C1 segment of cervical spinal cord (tissue), 14 donors: Measurements from ENCODE around the gene SOX8.
A peak's percentile ranks its signal among the peaks of the same experiment; 100 is the strongest.

ENCODE experiments used
- DNase-seq, 14 donors: peaks; one replicate each; lab custom pipeline; 2025; lab: John Stamatoyannopoulos, UW

Gene SOX8

GRCh38 chr16:986411-986810 lies 4.8 kb downstream of the SOX8 start:
- DNase-seq: no peak

DNA sequence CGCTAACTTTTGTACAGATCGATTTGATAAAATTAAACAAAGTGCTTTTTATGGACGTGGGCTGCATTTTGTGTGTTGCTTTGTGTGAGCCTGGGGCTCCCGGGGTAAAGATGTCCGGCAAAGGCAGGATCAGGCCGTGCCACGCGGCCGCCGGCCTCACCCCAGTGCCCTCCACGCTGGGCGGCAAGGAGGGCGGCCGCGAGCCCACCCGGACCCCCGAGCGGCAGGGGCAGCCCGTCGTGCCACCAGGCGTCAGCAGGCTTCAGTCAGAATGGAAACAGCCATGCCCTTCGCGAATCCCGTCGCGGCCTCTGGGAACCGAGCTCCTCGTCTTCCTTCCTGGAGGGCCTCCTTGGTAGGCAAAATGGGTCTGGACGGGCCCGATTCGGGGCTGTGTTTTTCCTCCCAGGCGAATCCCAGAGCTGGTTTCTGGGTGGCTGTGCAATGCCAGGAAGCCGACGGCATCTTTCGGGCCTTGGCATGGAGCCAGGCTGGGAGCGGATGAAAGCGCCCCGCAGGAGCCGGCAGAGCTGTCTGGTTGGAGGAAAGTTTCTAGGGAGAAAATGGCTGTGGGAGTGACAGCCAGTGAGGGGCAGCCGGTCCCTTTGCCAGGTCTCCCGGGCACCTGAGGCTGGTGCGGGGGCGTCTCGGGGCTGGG lies 5.5 kb downstream of the SOX8 start:
- peak in 9 of 14 donors; percentile 12 to 72 (median 41) for DNase-seq

DNA sequence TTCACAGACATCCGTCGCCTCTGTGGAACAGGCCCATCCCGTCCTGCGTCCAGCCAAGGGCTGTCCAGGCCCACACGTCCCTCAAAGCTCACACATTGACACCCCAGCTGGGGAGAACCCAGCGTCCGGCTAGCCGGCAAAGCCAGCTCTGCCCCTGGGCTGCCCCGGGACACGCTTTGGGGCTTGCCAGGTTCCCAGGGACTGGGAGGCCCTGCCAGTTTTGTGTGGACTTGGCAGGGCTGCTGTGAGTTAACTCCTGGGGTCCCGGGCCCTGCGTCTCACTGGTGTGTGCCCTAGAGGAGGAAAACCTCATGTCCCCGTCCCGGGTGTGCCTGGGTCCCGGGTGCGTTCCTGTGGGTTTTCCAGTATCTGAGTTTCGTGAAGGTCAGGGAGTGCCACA lies 6.3 kb downstream of the SOX8 start:
- DNase-seq: peak in 13 of 14 donors; percentile 21 to 84 (median 56)

GRCh38 chr16:988471-989353 lies 7.1 kb downstream of the SOX8 start:
- DNase-seq: peak in 6 of 14 donors; percentile 7 to 68 (median 48)

DNA sequence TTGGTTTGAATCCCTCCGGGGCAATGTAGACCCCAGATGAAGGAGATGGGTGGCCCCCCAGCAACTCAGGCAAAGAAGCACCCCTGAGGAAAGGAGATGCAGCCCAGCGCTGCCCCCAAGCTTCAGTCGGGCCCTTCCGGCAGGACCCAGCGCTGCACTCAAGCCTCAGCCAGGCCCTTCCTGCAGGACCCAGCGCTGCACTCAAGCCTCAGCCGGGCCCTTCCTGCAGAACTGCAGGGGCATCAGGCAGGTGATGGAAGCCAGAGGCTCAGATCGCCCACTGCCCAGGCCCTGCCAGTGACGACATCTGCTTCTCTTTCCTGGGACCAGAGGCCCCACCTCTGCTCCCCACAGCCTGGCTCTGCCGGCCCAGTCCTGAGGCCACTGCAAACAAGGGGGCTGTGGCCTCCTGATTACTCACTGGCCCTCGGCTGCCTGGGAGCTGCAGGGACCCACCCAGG lies 7.8 kb downstream of the SOX8 start:
- peak in 2 of 14 donors; percentile 21 to 40 for DNase-seq

GRCh38 chr16:990516-991291 lies 9.1 kb downstream of the SOX8 start:
- peak in 12 of 14 donors; percentile 36 to 84 (median 70) for DNase-seq

DNA sequence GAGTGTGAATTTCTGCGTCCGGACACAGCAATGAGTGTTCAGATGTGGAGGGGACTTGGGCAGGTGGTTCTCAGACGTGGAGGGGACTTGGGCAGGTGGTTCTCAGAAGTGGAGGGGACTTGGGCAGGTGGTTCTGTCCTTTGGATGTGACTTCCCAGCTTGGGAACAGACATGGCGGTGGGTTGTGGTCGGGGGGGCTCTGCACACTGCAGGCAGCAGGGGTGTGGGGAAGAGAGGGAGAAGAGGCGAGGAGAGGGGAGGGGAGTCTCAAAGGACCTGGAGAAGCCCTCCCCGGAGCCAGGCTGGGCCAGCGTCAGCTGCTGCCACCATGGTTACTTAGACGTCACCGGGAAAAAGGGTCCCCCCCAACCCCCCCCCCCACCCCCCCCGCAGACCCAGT lies 9.8 kb downstream of the SOX8 start:
- peak in 1 of 14 donors; percentile 65 for DNase-seq

- DNase-seq: peak in 3 of 14 donors; percentile 36 to 66 (median 41)
These were observed 10.2 kb downstream of the SOX8 start for GRCh38 chr16:991773-992172.

GRCh38 chr16:993731-994130 lies 12.2 kb downstream of the SOX8 start:
- no peak for DNase-seq

DNA sequence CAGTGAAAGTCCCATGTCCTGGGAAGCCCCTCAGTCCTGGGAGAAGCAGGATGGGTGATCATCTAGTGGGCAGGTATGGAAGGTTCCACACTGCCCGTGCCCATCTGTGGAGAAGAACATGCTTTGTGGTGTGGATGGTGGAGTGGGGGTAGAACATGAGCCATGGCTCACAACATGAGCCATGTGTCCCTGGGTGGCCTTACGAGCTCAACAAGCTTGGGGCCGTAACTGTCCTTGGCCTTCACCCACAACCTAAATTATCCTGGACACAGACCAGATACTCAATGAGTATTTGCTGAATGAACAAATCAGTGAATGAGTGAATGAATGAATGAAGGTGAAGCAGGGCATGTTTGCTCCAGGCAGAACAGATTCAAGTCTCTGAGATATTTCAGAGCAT lies 13.5 kb downstream of the SOX8 start:
- DNase-seq: no peak

DNA sequence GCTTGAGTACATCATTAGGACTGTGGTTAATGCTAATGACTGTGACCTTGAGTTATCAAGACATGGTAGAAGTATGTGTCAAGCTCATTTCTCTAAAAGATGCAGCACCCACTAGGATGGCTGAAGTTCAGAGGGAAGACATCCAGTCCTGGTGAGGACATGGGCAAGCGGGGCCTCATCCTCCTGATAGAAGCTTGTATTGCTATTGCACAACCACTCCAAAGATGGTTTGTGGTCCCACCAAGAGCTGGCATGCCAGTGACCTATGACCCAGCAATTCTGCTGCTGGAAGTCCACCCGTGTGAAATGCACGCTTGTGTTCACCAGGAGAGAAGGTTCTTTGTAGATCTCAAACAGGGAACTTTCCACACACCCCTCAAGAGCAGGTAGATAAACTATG lies 14.2 kb downstream of the SOX8 start:
- DNase-seq: no peak

DNA sequence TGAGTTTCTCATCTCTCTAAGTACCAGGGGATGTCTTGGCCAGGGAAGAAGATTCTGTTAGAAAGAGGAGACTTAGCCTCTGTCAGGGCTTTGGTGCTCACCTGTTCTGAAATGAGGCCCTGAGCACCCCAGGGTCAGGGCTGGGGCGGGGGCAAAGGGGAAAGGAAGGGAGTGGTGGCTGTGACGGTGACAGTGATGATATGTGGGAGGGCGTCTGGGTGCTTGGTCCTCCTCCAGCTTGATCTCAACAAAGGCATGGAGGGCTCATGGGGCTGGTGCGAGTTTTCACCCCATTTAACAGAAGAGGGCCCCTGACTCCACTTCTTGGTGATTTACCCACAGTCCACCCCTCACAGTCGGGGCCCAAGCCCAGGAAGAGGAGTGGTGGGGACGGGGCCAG lies 15.1 kb downstream of the SOX8 start:
- DNase-seq: no peak

- DNase-seq: no peak
These were observed 16.0 kb downstream of the SOX8 start for GRCh38 chr16:997440-998051.

GRCh38 chr16:998211-998610 lies 16.6 kb downstream of the SOX8 start:
- DNase-seq: no peak

DNA sequence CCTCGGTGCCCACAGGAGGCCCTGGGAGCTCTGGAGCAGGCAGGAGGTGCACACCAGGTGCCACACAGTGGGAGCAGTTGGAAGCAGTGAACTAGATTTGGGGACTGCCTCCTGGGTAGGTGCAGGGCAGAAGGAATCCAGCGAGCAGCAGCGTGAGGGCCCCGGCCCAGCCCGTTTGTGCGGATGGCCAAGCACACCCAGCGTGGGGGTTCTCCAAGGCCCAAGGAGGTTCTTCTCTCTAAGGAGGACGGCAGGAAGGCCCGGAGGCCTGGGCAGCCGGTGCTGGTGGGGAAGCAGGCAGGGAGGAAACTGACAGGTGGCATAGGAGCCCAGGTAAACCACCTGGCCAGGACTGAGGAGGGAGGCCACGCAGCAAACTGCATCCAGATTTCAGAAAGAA lies 17.0 kb downstream of the SOX8 start:
- DNase-seq: no peak

- DNase-seq: no peak
These were observed 18.1 kb downstream of the SOX8 start for GRCh38 chr16:999677-1000076.

GRCh38 chr16:1000608-1001007 lies 19.0 kb downstream of the SOX8 start:
- DNase-seq: no peak

DNA sequence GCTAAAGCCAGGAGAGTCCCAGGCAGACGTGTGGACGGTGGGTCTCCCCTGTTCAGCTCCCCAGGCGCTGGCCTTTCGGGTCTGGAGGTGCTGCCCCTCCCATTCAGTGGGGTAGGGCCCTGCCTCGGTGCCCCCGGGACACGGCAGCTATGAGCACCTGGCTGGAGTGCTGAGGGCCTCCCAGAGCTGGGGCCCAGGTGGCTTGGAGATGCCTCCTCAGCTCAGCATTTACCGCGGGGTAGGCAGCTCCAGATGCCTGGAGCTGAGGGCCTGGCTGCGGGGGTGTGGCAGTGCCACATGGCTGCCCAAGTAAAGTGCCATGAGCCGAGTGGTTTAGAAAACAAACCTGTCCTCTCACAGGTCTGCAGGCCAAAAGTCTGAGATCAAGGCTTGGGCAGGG lies 19.5 kb downstream of the SOX8 start:
- no peak for DNase-seq

DNA sequence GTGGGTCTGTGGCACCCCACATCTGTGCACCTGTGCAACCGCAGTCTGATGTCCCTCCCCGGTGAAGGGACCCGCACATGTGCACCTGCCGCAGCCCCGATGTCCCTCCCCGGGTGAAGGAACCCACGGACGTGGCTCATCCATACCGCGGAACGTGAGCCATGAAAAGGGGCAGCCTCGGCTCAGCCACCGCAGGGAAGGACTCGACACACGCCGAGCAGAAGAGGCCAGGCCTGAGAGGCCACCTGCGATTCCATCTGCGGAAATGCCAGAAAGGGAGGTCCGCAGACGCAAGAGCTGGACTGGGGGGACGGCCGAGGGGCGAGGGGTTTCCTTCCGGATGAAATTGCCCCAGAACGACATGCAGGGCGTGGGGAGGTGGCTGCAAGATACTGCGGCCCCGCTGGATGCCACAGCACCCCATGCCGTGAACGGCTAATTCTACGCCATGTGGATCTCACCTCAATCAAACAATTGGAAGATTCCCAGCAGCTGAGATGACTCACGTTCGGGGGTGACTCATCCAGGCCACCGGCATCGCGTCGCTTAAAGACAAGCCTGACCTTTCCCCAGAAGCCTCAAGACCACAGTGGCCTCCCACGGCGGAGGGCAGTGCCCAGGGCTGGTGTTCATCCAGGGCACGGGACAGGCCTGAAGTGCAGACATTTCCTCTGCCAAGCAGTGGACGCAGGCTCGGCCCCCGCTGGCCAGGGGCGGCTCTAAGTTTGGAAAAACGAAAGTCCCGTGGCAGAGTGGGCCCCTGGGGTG lies 21.0 kb downstream of the SOX8 start:
- DNase-seq: peak in 1 of 14 donors; percentile 30

- DNase-seq: no peak
These were observed 22.1 kb downstream of the SOX8 start for GRCh38 chr16:1003391-1004347.
